MM.1S (cell line): ENCODE data around the gene TJP1.

Experiments used
- CTCF ChIP-seq: fragments of 300-600 bp; sonication (generic); IDR thresholded peaks from 2 replicates; pipeline ENCODE4 v1.5.1; 2016; ENCODE audit warnings: antibody characterized with exemption, low read length, mixed read lengths
- EZH2phosphoT487 ChIP-seq: fragments of 300-600 bp; sonication (generic); IDR thresholded peaks from 2 replicates; pipeline ENCODE4 v1.6.1; 2018; ENCODE audit warnings: antibody characterized with exemption, low read length

- TF ChIP-seq CTCF = no peak
- TF ChIP-seq EZH2phosphoT487 = no peak
Observed at GRCh38 chr15:29686079-29686425, 136.2 kb downstream of the TJP1 start.
